B cell (primary cell): ENCODE data around the gene UQCR11. TPM values are rescaled to one million over a fixed set of nuclear protein-coding genes. Genes with fewer than 3 reads are reported as not detected.
A peak's percentile ranks its signal among the peaks of the same experiment; 100 is the strongest.

Source experiments
- ATAC-seq: fragments of 200-7000 bp; cut with Tn5 transposase; one replicate; pipeline ENCODE4 v1.10.0; 2021; ENCODE audit warnings: low read depth, mild to moderate bottlenecking, moderate number of reproducible peaks, moderate library complexity
- CTCF ChIA-PET: fragments of 350-600 bp; sonication (Branson Sonifier 250); formaldehyde crosslinking; loops from one replicate; lab custom pipeline; 2021; ENCODE audit warnings: antibody characterized with exemption, inconsistent platforms; lab: Charles Lee
- POLR2A ChIA-PET: fragments of 350-600 bp; sonication (Branson Sonifier 250); formaldehyde crosslinking; loops from one replicate; lab custom pipeline; 2021; ENCODE audit warnings: antibody characterized with exemption; lab: Charles Lee
- DNase-seq: peaks from one replicate; pipeline ENCODE4 v3.0.0; 2013
- H2AFZ ChIP-seq: 2 replicates; pipeline ENCODE4 v1.6.1; 2012; ENCODE audit warnings: mild to moderate bottlenecking, low read depth, low read length; ENCODE audit not compliant: insufficient read depth, poor library complexity, severe bottlenecking
- H3K27ac ChIP-seq, 2 donors: 1 replicate in 1 of 2; 2 replicates in 1 of 2; pipeline ENCODE4 v1.5.1; 2012 to 2013; ENCODE audit warnings: low read length in 2 of 2, mild to moderate bottlenecking in 2 of 2, moderate library complexity in 1 of 2
- H3K27me3 ChIP-seq, 4 experiments: fragments of 200-600 bp in 1 of 4; sonication (generic) in 1 of 4; replicated peaks in 1 of 4; 1 replicate in 2 of 4; 2 replicates in 2 of 4; pipeline versions ENCODE4 v1.6.1 to v1.7.0; 2013 to 2016; ENCODE audit warnings: low read length in 3 of 4, mild to moderate bottlenecking in 2 of 4, mixed read lengths in 1 of 4, moderate library complexity in 1 of 4; ENCODE audit not compliant: insufficient read depth in 4 of 4, control insufficient read depth in 3 of 4; ENCODE audit errors: control extremely low read depth in 1 of 4
- H3K36me3 ChIP-seq, 2 experiments: replicated peaks in 1 of 2; 1 replicate in 1 of 2; 2 replicates in 1 of 2; pipeline versions ENCODE4 v1.6.1 to v1.7.1; 2013; ENCODE audit warnings: low read length in 1 of 2; ENCODE audit not compliant: insufficient read depth in 2 of 2, control insufficient read depth in 1 of 2; ENCODE audit errors: control extremely low read depth in 1 of 2, extremely low read depth in 1 of 2
- H3K4me1 ChIP-seq, 2 donors: fragments of 200-600 bp in 1 of 2; sonication (generic) in 1 of 2; 1 replicate in 1 of 2; 2 replicates in 1 of 2; pipeline versions ENCODE4 v1.5.1 to v1.6.1; 2013 to 2017; ENCODE audit warnings: low read length in 2 of 2; ENCODE audit not compliant: control insufficient read depth in 2 of 2, insufficient read depth in 2 of 2
- H3K4me2 ChIP-seq: replicated peaks from 2 replicates; pipeline ENCODE3; 2012; ENCODE audit warnings: mild to moderate bottlenecking, low read depth, low read length; ENCODE audit not compliant: poor library complexity, severe bottlenecking
- H3K4me3 ChIP-seq, 5 experiments: fragments of 200-600 bp in 1 of 5; sonication (generic) in 1 of 5; 1 replicate in 3 of 5; 2 replicates in 2 of 5; pipeline versions ENCODE4 v1.5.1 to v1.7.0; 2011 to 2016; ENCODE audit warnings: low read length in 4 of 5, mild to moderate bottlenecking in 4 of 5, low read depth in 2 of 5, control low read depth in 1 of 5, moderate library complexity in 1 of 5; ENCODE audit not compliant: insufficient read depth in 1 of 5; ENCODE audit errors: control extremely low read depth in 1 of 5, extremely low read depth in 1 of 5
- H3K79me2 ChIP-seq: fragments of 200-600 bp; sonication (generic); one replicate; pipeline ENCODE4 v1.6.0; 2016; ENCODE audit warnings: low read length; ENCODE audit not compliant: control insufficient read depth, insufficient read depth
- H3K9ac ChIP-seq: fragments of 200-600 bp; sonication (generic); 2 replicates; pipeline ENCODE4 v1.6.1; 2017; ENCODE audit warnings: mild to moderate bottlenecking, low read length, moderate library complexity
- H3K9me3 ChIP-seq, 3 donors: one replicate each; pipeline versions ENCODE4 v1.6.1 to v1.7.1; 2013; ENCODE audit warnings: low read length in 2 of 3; ENCODE audit not compliant: control insufficient read depth in 2 of 3, insufficient read depth in 1 of 3; ENCODE audit errors: control extremely low read depth in 1 of 3
- H4K20me1 ChIP-seq: 2 replicates; pipeline ENCODE4 v1.6.0; 2012; ENCODE audit warnings: mild to moderate bottlenecking, low read length; ENCODE audit not compliant: insufficient read depth, control insufficient read depth, poor library complexity, severe bottlenecking
- H3K27ac Mint-ChIP-seq: one replicate; pipeline ENCODE4 v1.8.0; 2021; ENCODE audit warnings: mixed read lengths
- H3K27me3 Mint-ChIP-seq: one replicate; pipeline ENCODE4 v1.8.0; 2021; ENCODE audit warnings: mixed read lengths
- H3K4me1 Mint-ChIP-seq: one replicate; pipeline ENCODE4 v1.8.0; 2021; ENCODE audit warnings: mixed read lengths
- H3K4me3 Mint-ChIP-seq: one replicate; pipeline ENCODE4 v1.8.0; 2021; ENCODE audit warnings: mixed read lengths
- H3K9me3 Mint-ChIP-seq: one replicate; pipeline ENCODE4 v1.8.0; 2022; ENCODE audit warnings: mixed read lengths; ENCODE audit not compliant: insufficient read depth
- EZH2 ChIP-seq: IDR thresholded peaks from 2 replicates; pipeline ENCODE4 v1.6.1; 2012; ENCODE audit warnings: borderline replicate concordance, low read depth, mild to moderate bottlenecking, moderate library complexity, low read length; ENCODE audit not compliant: insufficient read depth, poor library complexity, severe bottlenecking
- WGBS: methylation state at CpG from one replicate; pipeline ENCODE4 v1.1.5; 2013; ENCODE audit warnings: missing lambda C conversion rate; ENCODE audit not compliant: insufficient coverage; 5-methylcytosine and 5-hydroxymethylcytosine counted together
- intact Hi-C: fragments of 100-400 bp; cut with micrococcal nuclease; formaldehyde crosslinking; loops from one replicate; pipeline ENCODE4 v1.10.0; 2022
- polyA plus RNA-seq: library from polyadenylated mRNA; depleted of rRNA; stranded (reverse); fragments of >200 nt; gene quantifications from 2 replicates; pipeline ENCODE4 v1.2.3, GENCODE V29; 2012
- total RNA-seq, 2 donors: library from RNA; stranded (reverse); fragments of 120-200 nt in 1 of 2; gene quantifications; 1 replicate in 1 of 2; 2 replicates in 1 of 2; pipeline versions ENCODE4 v1.2.3 to v1.2.4, GENCODE V29; 2013 to 2022
- TF ChIP-seq, protein P1 (sequence below): fragments of 200-600 bp; IDR thresholded peaks from one replicate; pipeline ENCODE4 v1.8.0; 2022; ENCODE audit warnings: antibody characterized with exemption, mild to moderate bottlenecking

The UQCR11 gene
- total and polyA plus RNA-seq, 2 donors (not counting 1 experiment from before 2014, with no cell fraction given), result 59.5 to 66.8 TPM

DNA sequence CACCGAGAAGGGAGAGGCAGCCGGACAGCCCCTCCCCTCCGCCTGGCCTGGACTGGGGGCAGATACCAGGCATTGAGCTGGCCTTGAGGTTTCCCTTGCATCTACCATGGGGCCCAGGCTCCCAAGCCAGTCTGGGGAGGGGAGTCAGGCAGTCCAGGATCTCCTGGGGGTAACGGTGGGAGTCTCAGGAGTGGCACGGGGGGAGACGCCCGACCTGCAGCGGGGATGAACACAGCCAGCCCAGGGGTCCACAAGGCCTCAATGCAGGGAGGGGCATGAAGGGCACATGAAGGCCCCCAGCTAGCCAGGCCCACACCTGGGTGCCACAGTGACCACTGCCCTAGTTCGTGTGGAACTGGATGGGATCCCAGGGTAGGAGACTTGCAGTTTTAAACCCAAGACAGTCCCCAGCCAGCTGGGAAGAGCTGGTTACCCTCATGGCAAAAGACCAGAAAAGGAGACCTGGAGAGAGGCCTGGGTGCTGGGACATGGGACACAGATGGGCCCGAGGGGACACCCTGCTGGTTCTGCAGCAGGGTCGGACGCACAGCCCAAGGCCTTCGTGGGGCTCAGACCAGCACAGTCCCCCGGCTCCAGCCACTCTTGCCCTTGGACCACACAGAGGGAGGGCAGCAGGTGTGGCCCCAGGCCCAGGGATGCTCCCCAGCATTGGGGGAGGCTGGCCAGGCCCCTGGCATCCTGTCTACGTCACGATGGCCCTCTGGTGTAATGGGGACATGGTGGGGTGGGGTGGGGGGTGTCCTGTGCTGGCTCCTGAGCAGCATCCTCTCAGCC, 4.6 kb upstream of the UQCR11 start:
- Histone ChIP-seq H3K4me2 (no peak overlapping the region), H3K36me3 (peaks cover 0 to 53% of the 10 kb centered on the region in 2 experiments), H3K27ac (peak overlapping the region in 1 of 2 donors; percentile 18), H2AFZ (no peak overlapping the region), H3K9me3 (no peaks in the 10 kb centered on the region), H3K4me1 (peaks cover 22 to 35% of the 10 kb centered on the region in 2 donors), H3K79me2 (peaks cover 11% of the 10 kb centered on the region), H4K20me1 (peaks cover 62% of the 10 kb centered on the region), H3K9ac (no peak overlapping the region), H3K27me3 (no peaks in the 10 kb centered on the region), H3K4me3 (no peak overlapping the region)
- no peak for TF ChIP-seq EZH2
- TF ChIP-seq, protein P1, sequence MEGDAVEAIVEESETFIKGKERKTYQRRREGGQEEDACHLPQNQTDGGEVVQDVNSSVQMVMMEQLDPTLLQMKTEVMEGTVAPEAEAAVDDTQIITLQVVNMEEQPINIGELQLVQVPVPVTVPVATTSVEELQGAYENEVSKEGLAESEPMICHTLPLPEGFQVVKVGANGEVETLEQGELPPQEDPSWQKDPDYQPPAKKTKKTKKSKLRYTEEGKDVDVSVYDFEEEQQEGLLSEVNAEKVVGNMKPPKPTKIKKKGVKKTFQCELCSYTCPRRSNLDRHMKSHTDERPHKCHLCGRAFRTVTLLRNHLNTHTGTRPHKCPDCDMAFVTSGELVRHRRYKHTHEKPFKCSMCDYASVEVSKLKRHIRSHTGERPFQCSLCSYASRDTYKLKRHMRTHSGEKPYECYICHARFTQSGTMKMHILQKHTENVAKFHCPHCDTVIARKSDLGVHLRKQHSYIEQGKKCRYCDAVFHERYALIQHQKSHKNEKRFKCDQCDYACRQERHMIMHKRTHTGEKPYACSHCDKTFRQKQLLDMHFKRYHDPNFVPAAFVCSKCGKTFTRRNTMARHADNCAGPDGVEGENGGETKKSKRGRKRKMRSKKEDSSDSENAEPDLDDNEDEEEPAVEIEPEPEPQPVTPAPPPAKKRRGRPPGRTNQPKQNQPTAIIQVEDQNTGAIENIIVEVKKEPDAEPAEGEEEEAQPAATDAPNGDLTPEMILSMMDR, result no peak
- ChIA-PET CTCF (no interaction called here), POLR2A (no interaction called here)
- H3K27me3 Mint-ChIP-seq, result no peaks in the 10 kb centered on the region
- DNase-seq (no peak), ATAC-seq (no peak)
- no peaks in the 10 kb centered on the region for H3K9me3 Mint-ChIP-seq
- no peak overlapping the region for H3K4me3 Mint-ChIP-seq
- intact Hi-C loops, result loop anchor here (5.0 kb wide), 1 partner anchor 157 kb away; no protein-coding TSS in a partner anchor
- WGBS, result 94% methylated on average over 16 of the region's 16 CpGs
- peak overlapping the region; percentile 4 for H3K27ac Mint-ChIP-seq
- H3K4me1 Mint-ChIP-seq, result peaks cover 37% of the 10 kb centered on the region

DNA sequence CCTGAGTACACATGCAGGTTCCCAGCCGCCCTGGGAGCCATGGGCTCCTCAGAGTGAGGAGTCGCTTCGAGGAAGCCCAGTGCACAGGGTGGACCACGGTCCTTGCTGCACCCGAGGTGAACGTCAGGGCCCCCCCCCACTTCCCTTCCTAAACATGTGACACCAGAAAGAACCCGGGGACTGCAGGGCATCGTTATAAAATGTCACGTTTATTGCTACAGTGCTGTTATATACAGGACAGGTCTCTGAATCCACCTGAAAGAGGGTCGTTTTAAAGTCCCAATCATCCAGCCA, 3.8 kb upstream of the UQCR11 start:
- H2AFZ ChIP-seq, result no peak overlapping the region
- no peak overlapping the region for H3K4me3 Mint-ChIP-seq
- peak overlapping the region; percentile 20 for H3K27ac Mint-ChIP-seq
- H3K4me1 ChIP-seq, result peaks cover 28 to 43% of the 10 kb centered on the region in 2 donors
- peak overlapping the region in 1 of 2 donors; percentile 48 for H3K27ac ChIP-seq
- no peaks in the 10 kb centered on the region for H3K9me3 Mint-ChIP-seq
- WGBS, result 7% methylated on average over 5 of the region's 10 CpGs
- H3K27me3 ChIP-seq, result no peaks in the 10 kb centered on the region
- POLR2A ChIA-PET, result interaction anchor here (0.7 kb wide), 1 partner anchor 63 kb away, joined by 4 read pairs; no protein-coding TSS in a partner anchor
- no peaks in the 10 kb centered on the region for H3K9me3 ChIP-seq
- H3K36me3 ChIP-seq, result peaks cover 0 to 44% of the 10 kb centered on the region in 2 experiments
- ATAC-seq (no peak), DNase-seq (peak; percentile 42)
- TF ChIP-seq, protein P1, result no peak
- no peak for TF ChIP-seq EZH2
- intact Hi-C loops, result loop anchor here (5.0 kb wide), 1 partner anchor 158 kb away; no protein-coding TSS in a partner anchor
- H3K27me3 Mint-ChIP-seq, result no peaks in the 10 kb centered on the region
- H3K79me2 ChIP-seq, result peaks cover 16% of the 10 kb centered on the region
- H3K4me2 ChIP-seq, result peak overlapping the region; percentile 63
- peaks cover 54% of the 10 kb centered on the region for H4K20me1 ChIP-seq
- peak overlapping the region in 1 of 5 experiments; percentile 29 for H3K4me3 ChIP-seq
- H3K9ac ChIP-seq, result no peak overlapping the region
- peaks cover 40% of the 10 kb centered on the region for H3K4me1 Mint-ChIP-seq
- CTCF ChIA-PET, result no interaction called here
